ENCODE data around the gene MMP25.

Gene MMP25, protein sequence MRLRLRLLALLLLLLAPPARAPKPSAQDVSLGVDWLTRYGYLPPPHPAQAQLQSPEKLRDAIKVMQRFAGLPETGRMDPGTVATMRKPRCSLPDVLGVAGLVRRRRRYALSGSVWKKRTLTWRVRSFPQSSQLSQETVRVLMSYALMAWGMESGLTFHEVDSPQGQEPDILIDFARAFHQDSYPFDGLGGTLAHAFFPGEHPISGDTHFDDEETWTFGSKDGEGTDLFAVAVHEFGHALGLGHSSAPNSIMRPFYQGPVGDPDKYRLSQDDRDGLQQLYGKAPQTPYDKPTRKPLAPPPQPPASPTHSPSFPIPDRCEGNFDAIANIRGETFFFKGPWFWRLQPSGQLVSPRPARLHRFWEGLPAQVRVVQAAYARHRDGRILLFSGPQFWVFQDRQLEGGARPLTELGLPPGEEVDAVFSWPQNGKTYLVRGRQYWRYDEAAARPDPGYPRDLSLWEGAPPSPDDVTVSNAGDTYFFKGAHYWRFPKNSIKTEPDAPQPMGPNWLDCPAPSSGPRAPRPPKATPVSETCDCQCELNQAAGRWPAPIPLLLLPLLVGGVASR

DNA sequence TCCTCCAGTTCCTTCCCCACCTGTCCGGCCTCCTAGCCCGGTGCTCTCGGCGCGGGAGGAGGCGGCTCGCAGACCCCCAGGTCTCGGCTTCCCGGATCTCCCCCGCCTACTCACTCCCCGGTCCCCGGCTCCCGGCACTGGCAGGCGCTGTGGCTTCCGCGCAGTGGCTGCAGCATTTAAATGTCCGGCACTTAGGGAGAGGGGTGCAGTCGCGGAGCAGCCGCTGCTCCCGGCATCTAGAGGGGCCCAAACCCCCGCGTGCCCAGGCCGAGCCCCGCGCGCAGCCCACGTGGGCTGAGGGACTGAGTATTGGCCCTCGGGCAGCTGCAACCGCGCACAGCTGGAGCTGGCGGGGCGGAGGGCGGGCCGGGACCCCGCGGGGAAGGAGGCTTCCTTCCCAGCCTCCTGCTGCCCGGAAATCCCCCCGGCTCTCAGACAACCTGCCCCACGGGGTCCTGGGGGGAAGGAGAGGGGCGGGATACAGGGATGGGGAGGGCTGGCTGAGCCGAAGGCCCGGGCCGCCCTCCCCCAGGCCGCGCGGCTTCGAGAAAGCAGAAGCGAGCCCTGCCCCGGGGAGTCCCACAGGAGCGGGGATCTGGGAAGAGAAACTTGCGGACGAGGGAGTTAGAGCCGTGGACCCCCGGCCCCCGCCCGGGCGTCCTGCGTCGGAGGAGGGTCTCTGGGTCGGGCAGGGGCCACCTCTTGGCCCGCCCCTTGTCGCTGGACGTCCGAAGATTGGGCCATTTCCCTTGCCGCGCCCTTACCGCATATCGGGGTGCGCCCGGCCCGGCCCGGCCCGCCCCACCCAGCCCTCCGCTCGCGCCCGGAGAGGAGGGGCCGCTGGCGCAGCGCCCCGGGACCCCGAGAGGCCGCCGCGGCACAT lies at the start of gene MMP25:
Gene MMP25 (plus strand): TSS at position 804 of the 883 bp plus-strand sequence. CDS start 357 bp downstream, outside the sequence.
- peak within 1 kb of the TSS; percentile 32 for H3K4me3 ChIP-seq (ENCODE audit: low read length)
- TF ChIP-seq, protein P1, sequence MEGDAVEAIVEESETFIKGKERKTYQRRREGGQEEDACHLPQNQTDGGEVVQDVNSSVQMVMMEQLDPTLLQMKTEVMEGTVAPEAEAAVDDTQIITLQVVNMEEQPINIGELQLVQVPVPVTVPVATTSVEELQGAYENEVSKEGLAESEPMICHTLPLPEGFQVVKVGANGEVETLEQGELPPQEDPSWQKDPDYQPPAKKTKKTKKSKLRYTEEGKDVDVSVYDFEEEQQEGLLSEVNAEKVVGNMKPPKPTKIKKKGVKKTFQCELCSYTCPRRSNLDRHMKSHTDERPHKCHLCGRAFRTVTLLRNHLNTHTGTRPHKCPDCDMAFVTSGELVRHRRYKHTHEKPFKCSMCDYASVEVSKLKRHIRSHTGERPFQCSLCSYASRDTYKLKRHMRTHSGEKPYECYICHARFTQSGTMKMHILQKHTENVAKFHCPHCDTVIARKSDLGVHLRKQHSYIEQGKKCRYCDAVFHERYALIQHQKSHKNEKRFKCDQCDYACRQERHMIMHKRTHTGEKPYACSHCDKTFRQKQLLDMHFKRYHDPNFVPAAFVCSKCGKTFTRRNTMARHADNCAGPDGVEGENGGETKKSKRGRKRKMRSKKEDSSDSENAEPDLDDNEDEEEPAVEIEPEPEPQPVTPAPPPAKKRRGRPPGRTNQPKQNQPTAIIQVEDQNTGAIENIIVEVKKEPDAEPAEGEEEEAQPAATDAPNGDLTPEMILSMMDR (conservative IDR thresholded peaks at IDR 0.05; ENCODE audit: low read depth, low read length) = no peak
- no peak for DNase-seq (ENCODE audit: low read depth)

DNA sequence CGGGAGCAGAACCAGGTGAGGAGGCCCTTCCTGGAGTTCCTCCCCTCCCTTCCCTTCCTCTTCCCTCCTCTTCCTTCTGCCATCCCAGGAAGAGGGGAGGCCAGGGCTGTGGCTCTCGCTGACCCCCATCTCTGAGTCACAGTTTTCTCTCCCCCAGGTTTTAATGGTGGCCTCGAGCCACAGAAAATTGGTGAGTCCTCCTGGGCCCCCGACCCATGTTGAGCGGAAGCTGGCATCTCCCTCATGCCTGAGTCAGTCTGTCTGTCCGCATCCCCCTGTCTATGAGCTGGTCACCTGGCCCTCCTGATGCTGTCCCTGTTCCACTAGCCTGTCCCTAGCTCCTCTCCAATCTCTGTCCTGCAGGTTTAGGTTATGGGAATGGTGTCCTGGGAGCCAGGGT lies 46.4 kb upstream of the MMP25 start:
- H3K4me3 ChIP-seq (ENCODE audit: low read length) = no peak overlapping the region
- TF ChIP-seq, protein P1 (conservative IDR thresholded peaks at IDR 0.05; ENCODE audit: low read depth, low read length) = no peak
- DNase-seq (ENCODE audit: low read depth) = no peak

DNA sequence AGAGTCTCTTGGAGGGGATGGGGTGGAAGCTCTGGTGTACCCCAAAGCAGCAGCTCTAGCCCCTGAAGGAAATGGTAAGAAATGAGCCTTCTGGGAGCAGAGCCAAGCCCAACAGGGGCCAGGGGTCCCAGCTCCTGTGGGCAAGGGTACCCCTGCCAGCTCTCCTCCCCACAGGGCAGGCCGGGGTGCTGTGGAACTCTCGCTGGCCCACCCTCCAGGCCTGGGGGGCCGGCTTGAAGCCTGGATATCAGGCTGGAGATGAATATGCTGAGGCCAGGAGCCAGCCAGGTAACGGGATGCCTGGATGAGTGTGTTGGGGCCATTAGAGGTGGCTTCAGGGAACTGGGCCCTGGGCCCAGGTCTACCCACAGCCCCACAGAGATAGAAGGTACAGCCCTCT lies 45.8 kb upstream of the MMP25 start:
- TF ChIP-seq, protein P1 (conservative IDR thresholded peaks at IDR 0.05; ENCODE audit: low read depth, low read length) = no peak
- no peak for DNase-seq (ENCODE audit: low read depth)
- H3K4me3 ChIP-seq (ENCODE audit: low read length) = no peak overlapping the region

DNA sequence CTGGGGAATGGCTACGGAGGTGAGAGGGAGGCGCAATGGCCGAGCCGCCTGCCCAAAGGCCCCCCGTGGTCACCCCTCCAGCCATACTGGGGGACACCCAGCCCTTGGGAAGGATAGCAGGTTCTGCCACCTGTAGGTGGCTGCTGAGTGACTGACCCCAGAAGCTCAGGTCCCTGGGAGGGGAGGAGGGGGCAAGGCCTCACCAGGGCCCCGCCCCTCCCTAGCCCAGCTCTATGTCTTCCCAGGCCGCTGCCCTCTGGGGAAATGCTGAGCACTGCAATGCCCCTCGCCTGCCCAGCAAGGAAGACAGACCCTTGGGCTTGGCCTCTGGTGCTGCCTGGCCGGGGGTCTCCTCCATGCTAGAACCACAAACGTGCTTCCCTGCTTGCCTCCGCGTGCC lies 45.0 kb upstream of the MMP25 start:
- DNase-seq (ENCODE audit: low read depth) = no peak
- H3K4me3 ChIP-seq (ENCODE audit: low read length) = no peak overlapping the region
- TF ChIP-seq, protein P1 (conservative IDR thresholded peaks at IDR 0.05; ENCODE audit: low read depth, low read length) = no peak

DNA sequence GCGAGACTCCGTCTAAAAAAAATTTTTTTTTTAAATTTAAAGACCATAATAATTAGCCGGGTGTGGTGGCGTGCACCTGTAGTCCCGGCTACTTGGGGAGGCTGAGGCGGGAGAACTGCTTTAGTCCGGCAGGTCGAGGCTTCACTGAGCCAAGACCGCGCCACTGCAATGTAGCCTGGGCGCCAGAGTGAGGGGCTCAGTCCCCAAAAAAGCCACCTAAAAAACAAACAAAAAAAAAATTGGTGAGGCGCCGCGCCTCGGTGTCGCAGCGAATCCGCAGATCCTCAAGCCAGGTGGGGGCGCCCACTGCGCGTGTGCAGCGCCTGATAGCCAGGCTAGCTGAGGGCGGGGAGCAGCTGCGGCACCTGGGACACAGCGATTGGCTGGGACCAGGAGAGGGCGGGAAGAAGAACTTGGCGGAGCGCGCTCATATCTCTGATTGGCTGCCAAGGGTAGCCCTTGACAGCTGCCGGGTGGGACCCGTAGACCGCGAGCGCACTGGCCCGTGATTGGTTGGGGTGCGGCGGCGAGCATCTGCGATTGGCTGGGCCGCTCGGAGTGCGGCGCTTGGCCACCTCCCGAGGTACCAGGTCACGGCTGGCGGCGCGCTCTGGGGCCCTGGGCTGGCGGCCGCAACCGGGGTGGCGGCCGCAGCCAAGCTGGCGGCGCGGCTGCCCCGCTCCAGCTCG lies 42.6 kb upstream of the MMP25 start:
- H3K4me3 ChIP-seq (ENCODE audit: low read length) = no peak overlapping the region
- peak; percentile 97 for DNase-seq (ENCODE audit: low read depth)
- TF ChIP-seq, protein P1 (conservative IDR thresholded peaks at IDR 0.05; ENCODE audit: low read depth, low read length) = peak; percentile 32

DNA sequence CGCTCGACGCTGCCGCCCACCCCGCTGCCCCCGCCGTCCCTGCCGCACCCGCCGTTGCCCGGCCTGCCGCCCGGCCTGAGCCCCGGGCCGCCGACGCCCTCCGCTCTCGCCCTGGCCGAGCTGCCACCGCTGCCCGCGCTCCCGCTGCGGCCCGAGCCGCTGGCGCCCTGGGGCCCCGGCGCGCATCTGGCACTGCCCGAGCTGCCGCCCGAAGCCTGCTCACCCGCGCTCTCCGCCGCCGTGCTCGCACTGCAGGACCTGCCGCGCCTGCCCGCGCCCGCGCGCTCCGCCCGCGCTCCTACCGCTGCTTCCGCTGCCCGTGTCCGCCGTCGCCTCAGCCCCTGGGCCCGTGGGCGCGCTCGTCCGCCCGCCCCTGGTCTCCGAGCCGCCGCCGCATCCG lies 42.0 kb upstream of the MMP25 start:
- DNase-seq (ENCODE audit: low read depth) = no peak
- H3K4me3 ChIP-seq (ENCODE audit: low read length) = no peak overlapping the region
- TF ChIP-seq, protein P1 (conservative IDR thresholded peaks at IDR 0.05; ENCODE audit: low read depth, low read length) = no peak
